BLaER1 (cell line): ENCODE results near the gene COL18A1.

Source experiments
- H3K27ac ChIP-seq: shearing (Covaris generic); formaldehyde crosslinking; 2 replicates; pipeline ENCODE4 v1.8.1; 2022
- H3K27me3 ChIP-seq: shearing (Covaris generic); formaldehyde crosslinking; 2 replicates; pipeline ENCODE4 v1.8.1; 2022
- H3K36me3 ChIP-seq: shearing (Covaris generic); formaldehyde crosslinking; 2 replicates; pipeline ENCODE4 v1.8.1; 2022
- H3K4me1 ChIP-seq: shearing (Covaris generic); formaldehyde crosslinking; 2 replicates; pipeline ENCODE4 v1.8.1; 2022
- H3K4me2 ChIP-seq: shearing (Covaris generic); formaldehyde crosslinking; 2 replicates; pipeline ENCODE4 v1.8.1; 2022
- H3K4me3 ChIP-seq: shearing (Covaris generic); formaldehyde crosslinking; 2 replicates; pipeline ENCODE4 v1.8.1; 2022
- H3K9ac ChIP-seq: shearing (Covaris generic); formaldehyde crosslinking; 2 replicates; pipeline ENCODE4 v1.8.1; 2022
- H3K9me3 ChIP-seq: shearing (Covaris generic); formaldehyde crosslinking; 2 replicates; pipeline ENCODE4 v1.8.1; 2022
- H4K20me1 ChIP-seq: shearing (Covaris generic); formaldehyde crosslinking; 2 replicates; pipeline ENCODE4 v1.8.1; 2022
- Cebpa-rat ChIP-seq: shearing (Covaris generic); IDR thresholded peaks from 2 replicates; pipeline ENCODE4 v1.8.1; 2022

Gene COL18A1

GRCh38 chr21:45510466-45510955 lies 105.5 kb downstream of the COL18A1 start:
- H3K27ac ChIP-seq: no peak overlapping the region
- H3K9me3 ChIP-seq: no peaks in the 10 kb centered on the region
- H4K20me1 ChIP-seq: peaks cover 31% of the 10 kb centered on the region
- no peak overlapping the region for H3K4me2 ChIP-seq
- no peak for TF ChIP-seq Cebpa-rat
- peaks cover 41% of the 10 kb centered on the region for H3K36me3 ChIP-seq
- no peak overlapping the region for H3K9ac ChIP-seq
- peaks cover 32% of the 10 kb centered on the region for H3K4me1 ChIP-seq
- H3K27me3 ChIP-seq: no peaks in the 10 kb centered on the region
- no peak overlapping the region for H3K4me3 ChIP-seq

DNA sequence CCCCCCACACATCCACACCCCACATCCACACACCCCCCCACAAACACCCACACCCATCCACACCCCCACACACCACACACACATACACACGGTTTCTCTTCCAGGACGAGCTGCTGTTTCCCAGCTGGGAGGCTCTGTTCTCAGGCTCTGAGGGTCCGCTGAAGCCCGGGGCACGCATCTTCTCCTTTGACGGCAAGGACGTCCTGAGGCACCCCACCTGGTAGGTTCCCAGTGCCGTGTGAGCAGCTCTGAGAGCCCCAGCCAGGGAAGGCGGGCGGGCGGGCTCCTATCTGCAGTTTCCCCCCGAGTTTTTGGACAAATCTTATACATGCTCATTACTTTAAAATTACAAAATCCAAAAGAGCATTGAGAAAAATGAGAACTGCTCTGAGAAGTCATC lies 106.0 kb downstream of the COL18A1 start:
- H3K9me3 ChIP-seq: no peaks in the 10 kb centered on the region
- no peak overlapping the region for H3K4me3 ChIP-seq
- no peaks in the 10 kb centered on the region for H3K27me3 ChIP-seq
- peaks cover 32% of the 10 kb centered on the region for H3K4me1 ChIP-seq
- no peak for TF ChIP-seq Cebpa-rat
- peaks cover 31% of the 10 kb centered on the region for H4K20me1 ChIP-seq
- peaks cover 46% of the 10 kb centered on the region for H3K36me3 ChIP-seq
- no peak overlapping the region for H3K27ac ChIP-seq
- no peak overlapping the region for H3K4me2 ChIP-seq
- no peak overlapping the region for H3K9ac ChIP-seq

DNA sequence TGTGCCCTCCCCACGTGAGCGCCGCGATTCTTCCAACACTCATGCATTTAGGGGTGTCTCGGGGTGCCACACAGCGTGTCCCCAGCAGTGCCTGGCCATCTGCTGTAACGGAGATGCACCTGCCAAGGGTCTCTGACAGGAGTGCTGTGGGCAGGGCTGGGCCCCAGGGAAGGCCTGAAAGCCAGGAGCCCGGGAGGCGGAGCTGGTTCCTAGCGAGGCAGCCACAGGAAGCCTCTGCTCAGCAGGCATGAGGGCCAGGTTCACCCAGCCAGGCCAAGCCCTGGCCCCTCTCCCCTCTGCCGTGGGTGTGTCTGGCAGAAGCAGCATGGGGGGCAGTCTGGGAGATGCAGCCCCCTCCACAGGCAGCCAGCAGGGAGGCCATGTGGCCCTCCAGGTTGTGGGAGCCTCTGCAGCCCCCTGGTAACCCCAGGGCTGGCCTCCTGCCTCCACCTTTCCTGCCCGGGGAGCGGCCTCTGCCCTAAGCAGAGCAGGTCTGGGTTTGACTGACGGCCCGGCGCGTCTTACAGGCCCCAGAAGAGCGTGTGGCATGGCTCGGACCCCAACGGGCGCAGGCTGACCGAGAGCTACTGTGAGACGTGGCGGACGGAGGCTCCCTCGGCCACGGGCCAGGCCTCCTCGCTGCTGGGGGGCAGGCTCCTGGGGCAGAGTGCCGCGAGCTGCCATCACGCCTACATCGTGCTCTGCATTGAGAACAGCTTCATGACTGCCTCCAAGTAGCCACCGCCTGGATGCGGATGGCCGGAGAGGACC lies 106.9 kb downstream of the COL18A1 start:
- TF ChIP-seq Cebpa-rat: no peak
- no peak overlapping the region for H3K4me3 ChIP-seq
- no peaks in the 10 kb centered on the region for H3K27me3 ChIP-seq
- H4K20me1 ChIP-seq: peaks cover 31% of the 10 kb centered on the region
- peak overlapping the region; percentile 58 for H3K27ac ChIP-seq
- H3K9ac ChIP-seq: no peak overlapping the region
- peaks cover 54% of the 10 kb centered on the region for H3K36me3 ChIP-seq
- no peaks in the 10 kb centered on the region for H3K9me3 ChIP-seq
- peaks cover 38% of the 10 kb centered on the region for H3K4me1 ChIP-seq
- H3K4me2 ChIP-seq: 0 out of 2 replicates have a peak overlapping the region, but pooled peaks have one; percentile 17

GRCh38 chr21:45512626-45513002 lies 107.6 kb downstream of the COL18A1 start:
- no peak for TF ChIP-seq Cebpa-rat
- H3K27ac ChIP-seq: peak overlapping the region; percentile 58
- no peak overlapping the region for H3K4me3 ChIP-seq
- no peaks in the 10 kb centered on the region for H3K27me3 ChIP-seq
- 0 out of 2 replicates have a peak overlapping the region, but pooled peaks have one; percentile 15 for H3K9ac ChIP-seq
- H3K4me1 ChIP-seq: peaks cover 45% of the 10 kb centered on the region
- H4K20me1 ChIP-seq: peaks cover 31% of the 10 kb centered on the region
- H3K4me2 ChIP-seq: peak overlapping the region; percentile 25
- no peaks in the 10 kb centered on the region for H3K9me3 ChIP-seq
- H3K36me3 ChIP-seq: peaks cover 62% of the 10 kb centered on the region

GRCh38 chr21:45513003-45513717 lies 108.2 kb downstream of the COL18A1 start:
- Histone ChIP-seq H3K27ac (peak overlapping the region; percentile 58), H3K36me3 (peaks cover 63% of the 10 kb centered on the region), H3K4me1 (peaks cover 51% of the 10 kb centered on the region), H3K9ac (0 out of 2 replicates have a peak overlapping the region, but pooled peaks have one; percentile 15), H3K27me3 (no peaks in the 10 kb centered on the region), H4K20me1 (peaks cover 31% of the 10 kb centered on the region), H3K4me3 (no peak overlapping the region), H3K9me3 (peaks cover 5% of the 10 kb centered on the region), H3K4me2 (peak overlapping the region; percentile 25)
- no peak for TF ChIP-seq Cebpa-rat

GRCh38 chr21:45513741-45514310 lies 108.9 kb downstream of the COL18A1 start:
- Histone ChIP-seq H3K9me3 (peaks cover 12% of the 10 kb centered on the region), H3K27me3 (no peaks in the 10 kb centered on the region), H3K4me3 (no peak overlapping the region), H3K4me1 (peaks cover 53% of the 10 kb centered on the region), H3K36me3 (peaks cover 70% of the 10 kb centered on the region), H4K20me1 (peaks cover 31% of the 10 kb centered on the region), H3K27ac (peak overlapping the region; percentile 35; the same call in 1 of the 2 replicates), H3K4me2 (no peak overlapping the region), H3K9ac (no peak overlapping the region)
- TF ChIP-seq Cebpa-rat: no peak

DNA sequence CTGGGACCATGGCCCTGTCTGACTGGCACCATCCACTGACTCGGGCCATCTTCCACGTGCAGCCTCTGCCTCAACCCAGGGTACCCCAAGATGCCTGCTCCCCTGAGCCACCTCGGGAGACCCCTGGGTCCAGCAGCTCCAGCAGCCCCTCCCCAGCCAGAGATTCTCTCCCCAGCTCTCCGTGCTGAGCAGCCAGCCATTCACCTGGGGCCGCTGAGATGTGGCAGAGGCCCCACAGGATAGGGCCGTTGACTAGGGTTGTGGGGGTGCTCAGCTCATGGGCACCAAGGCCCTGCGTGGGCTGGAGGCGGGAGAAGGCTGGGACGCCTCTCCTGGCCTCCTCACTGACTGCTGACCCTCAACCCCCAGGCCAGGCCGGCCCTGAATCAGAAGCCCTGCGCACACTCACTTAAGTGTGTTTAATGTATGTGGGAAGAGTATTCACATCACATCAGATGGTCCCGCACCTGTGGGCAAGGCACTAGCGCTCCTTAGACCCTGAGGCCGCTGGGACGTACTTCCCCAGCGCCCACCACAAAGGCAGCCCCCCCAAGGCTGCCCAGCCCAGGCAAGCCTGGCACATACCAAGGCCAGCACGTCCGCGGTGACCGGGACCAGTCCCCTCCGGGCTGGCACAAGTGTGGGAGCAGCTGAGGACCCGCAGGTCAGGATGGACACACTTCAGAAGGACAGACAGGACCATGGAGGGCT lies 109.5 kb downstream of the COL18A1 start:
- TF ChIP-seq Cebpa-rat: no peak
- no peaks in the 10 kb centered on the region for H3K27me3 ChIP-seq
- H3K9me3 ChIP-seq: peaks cover 18% of the 10 kb centered on the region
- H3K36me3 ChIP-seq: peaks cover 76% of the 10 kb centered on the region
- H4K20me1 ChIP-seq: peaks cover 31% of the 10 kb centered on the region
- no peak overlapping the region for H3K9ac ChIP-seq
- no peak overlapping the region for H3K4me3 ChIP-seq
- H3K27ac ChIP-seq: peak overlapping the region; percentile 35; the same call in 1 of the 2 replicates
- H3K4me2 ChIP-seq: no peak overlapping the region
- H3K4me1 ChIP-seq: peaks cover 53% of the 10 kb centered on the region

DNA sequence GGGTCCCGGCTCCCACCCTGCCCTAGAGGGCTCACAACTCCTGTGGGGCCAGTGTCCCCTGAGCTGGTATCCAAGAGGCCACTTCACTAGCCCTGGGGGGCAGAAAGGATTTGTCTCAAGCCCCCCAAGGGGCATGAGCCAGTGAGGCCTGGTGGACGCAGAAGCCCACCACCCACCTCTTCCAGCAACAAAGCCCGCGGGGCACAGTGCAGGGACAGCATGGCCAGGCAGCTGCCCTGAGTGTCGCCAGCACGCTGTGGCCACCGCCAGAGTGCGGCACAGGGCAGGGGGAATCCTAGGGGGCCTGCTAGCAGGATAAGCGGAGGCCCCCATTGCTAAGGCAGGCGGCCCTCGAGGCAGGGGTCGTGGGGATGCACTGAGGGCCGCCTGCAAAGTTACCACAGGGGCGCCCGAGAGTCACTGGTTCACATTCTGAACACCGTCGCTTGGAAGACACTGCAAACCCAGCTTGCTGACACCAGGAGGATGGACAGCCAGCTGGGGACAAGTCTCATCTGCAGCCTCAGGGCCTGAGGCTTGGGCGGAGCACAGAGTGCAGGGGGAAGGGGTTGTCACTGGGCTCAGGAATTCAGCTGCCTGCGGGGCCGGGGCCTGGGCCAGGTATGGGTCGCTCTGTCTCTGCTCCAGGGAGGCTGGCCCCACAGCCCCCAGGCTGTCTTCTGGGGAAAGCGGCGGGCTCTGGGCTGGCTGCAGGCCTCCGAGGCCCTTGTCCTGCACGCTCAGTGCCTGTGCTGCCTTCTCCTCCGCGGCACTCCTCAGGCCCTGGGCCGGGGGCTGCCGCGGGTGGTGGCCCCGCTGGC lies 110.5 kb downstream of the COL18A1 start:
- no peaks in the 10 kb centered on the region for H3K27me3 ChIP-seq
- peaks cover 31% of the 10 kb centered on the region for H4K20me1 ChIP-seq
- peaks cover 86% of the 10 kb centered on the region for H3K36me3 ChIP-seq
- H3K4me3 ChIP-seq: no peak overlapping the region
- peak overlapping the region; percentile 18; the same call in 1 of the 2 replicates for H3K27ac ChIP-seq
- H3K4me1 ChIP-seq: peaks cover 53% of the 10 kb centered on the region
- no peak overlapping the region for H3K4me2 ChIP-seq
- no peak for TF ChIP-seq Cebpa-rat
- H3K9me3 ChIP-seq: peaks cover 28% of the 10 kb centered on the region
- H3K9ac ChIP-seq: no peak overlapping the region
